ENCODE results near the gene TMEM212. TPM values are rescaled to one million over a fixed set of nuclear protein-coding genes. Genes with fewer than 3 reads are reported as not detected.

TMEM212 gene
- total and polyA plus RNA-seq, 9 of the 15 experiments (the other 6 are each of a cell fraction or from before 2014, with no cell fraction given) = not detected

DNA sequence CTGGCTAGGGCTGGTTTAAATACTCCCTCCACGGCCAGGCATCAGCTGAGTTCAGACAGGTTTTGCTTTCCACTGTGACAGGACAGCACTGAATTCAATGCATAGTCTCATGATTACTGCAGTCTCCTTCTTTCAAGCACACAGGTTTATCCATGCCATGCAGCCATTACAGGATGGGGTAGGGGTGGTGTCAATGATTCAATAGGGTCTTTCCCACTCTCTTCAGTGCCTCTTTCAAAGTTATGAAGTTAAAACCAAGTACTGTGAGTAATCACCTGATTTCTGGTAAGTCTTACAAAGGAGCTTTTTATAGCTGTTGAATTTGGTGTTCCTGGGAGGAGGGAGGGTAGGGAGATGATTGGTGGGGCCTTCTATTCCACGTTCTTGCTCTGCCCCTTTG lies 47.2 kb downstream of the TMEM212 start:
- Histone ChIP-seq H4K20me1 (replicated peaks; ENCODE audit: control insufficient read depth, insufficient read depth, low read length) (no peaks in the 10 kb centered on the region), H3K9me1 (ENCODE audit: control insufficient read depth, insufficient read depth, low read length) (no peaks in the 10 kb centered on the region), H3K9ac (ENCODE audit: insufficient read depth in 1 of 2, low read depth in 2 of 2, low read length in 2 of 2) (no peak overlapping the region), H3K27me3 (ENCODE audit: control insufficient read depth in 2 of 2, insufficient read depth in 2 of 2, low read length in 2 of 2) (no peaks in the 10 kb centered on the region), H3K79me2 (ENCODE audit: control insufficient read depth, insufficient read depth, low read length) (no peaks in the 10 kb centered on the region), H3K9me3 (replicated peaks; ENCODE audit: control insufficient read depth, insufficient read depth, low read depth, low read length) (no peaks in the 10 kb centered on the region), H2AFZ (ENCODE audit: low read depth, low read length) (no peak overlapping the region), H3K36me3 (ENCODE audit: control insufficient read depth, insufficient read depth, low read length) (no peaks in the 10 kb centered on the region), H3K4me1 (replicated peaks in 1 of 2; ENCODE audit: control insufficient read depth in 2 of 2, insufficient read depth in 2 of 2, low read length in 2 of 2) (no peaks in the 10 kb centered on the region; a peak in 2 of 5 replicates), H3K27ac (ENCODE audit: extremely low read depth, low read depth, low read length) (no peak overlapping the region), H3K4me3 (no peak overlapping the region), H3K4me2 (ENCODE audit: insufficient read depth, low read length) (no peak overlapping the region)
- WGBS (ENCODE audit: insufficient coverage, low coverage, missing lambda C conversion rate) = 6% methylated on average over 2 of the region's 2 CpGs
- intact Hi-C loops (cut with micrococcal nuclease) = no loop called here
- BruUV-seq (replicated peaks) = no TSS peak
- TF ChIP-seq CCNT2 (IDR thresholded peaks at IDR 0.05; ENCODE audit: borderline replicate concordance, extremely low read depth, insufficient read length, low read depth, low read length) = no peak
- TF ChIP-seq LARP7 (IDR thresholded peaks at IDR 0.05) = no peak
- TF ChIP-seq KAT7 (CRISPR knock-in tag; IDR thresholded peaks at IDR 0.05; ENCODE audit: borderline replicate concordance) = no peak
- TF ChIP-seq, protein P1, sequence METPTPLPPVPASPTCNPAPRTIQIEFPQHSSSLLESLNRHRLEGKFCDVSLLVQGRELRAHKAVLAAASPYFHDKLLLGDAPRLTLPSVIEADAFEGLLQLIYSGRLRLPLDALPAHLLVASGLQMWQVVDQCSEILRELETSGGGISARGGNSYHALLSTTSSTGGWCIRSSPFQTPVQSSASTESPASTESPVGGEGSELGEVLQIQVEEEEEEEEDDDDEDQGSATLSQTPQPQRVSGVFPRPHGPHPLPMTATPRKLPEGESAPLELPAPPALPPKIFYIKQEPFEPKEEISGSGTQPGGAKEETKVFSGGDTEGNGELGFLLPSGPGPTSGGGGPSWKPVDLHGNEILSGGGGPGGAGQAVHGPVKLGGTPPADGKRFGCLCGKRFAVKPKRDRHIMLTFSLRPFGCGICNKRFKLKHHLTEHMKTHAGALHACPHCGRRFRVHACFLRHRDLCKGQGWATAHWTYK (CRISPR knock-in tag; IDR thresholded peaks at IDR 0.05) = no peak
- TF ChIP-seq, protein P2, sequence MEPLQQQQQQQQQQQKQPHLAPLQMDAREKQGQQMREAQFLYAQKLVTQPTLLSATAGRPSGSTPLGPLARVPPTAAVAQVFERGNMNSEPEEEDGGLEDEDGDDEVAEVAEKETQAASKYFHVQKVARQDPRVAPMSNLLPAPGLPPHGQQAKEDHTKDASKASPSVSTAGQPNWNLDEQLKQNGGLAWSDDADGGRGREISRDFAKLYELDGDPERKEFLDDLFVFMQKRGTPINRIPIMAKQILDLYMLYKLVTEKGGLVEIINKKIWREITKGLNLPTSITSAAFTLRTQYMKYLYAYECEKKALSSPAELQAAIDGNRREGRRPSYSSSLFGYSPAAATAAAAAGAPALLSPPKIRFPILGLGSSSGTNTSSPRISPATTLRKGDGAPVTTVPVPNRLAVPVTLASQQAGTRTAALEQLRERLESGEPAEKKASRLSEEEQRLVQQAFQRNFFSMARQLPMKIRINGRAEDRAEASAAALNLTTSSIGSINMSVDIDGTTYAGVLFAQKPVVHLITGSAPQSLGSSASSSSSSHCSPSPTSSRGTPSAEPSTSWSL (CRISPR knock-in tag; IDR thresholded peaks at IDR 0.05; ENCODE audit: borderline replicate concordance) = no peak
- in situ Hi-C loops (cut with MboI) = no loop called here
- ChIA-PET POLR2A (no interaction called here), CTCF (ENCODE audit: low intra/inter-chr PET ratio) (no interaction called here)
- no peak for DNase-seq (ENCODE audit: extremely low read depth in 1 of 4, low spot score in 3 of 4)
- ATAC-seq = no peak
- FAIRE-seq = no peak
